ENCODE data around the gene GPR153.

GRCh38 chr1:6269720-6270400, 9.0 kb upstream of the GPR153 start:
- TF ChIP-seq EZH2 (IDR thresholded peaks at IDR 0.05) = no peak
- no peak for TF ChIP-seq CTCF (IDR thresholded peaks at IDR 0.05 in 2 of 3, conservative IDR thresholded peaks at IDR 0.05 in 1 of 3; ENCODE audit: borderline replicate concordance in 1 of 3, insufficient read depth in 1 of 3, low read depth in 2 of 3, low read length in 2 of 3)
- no peak for TF ChIP-seq SRF (IDR thresholded peaks at IDR 0.05; ENCODE audit: low read depth)
- no peak for TF ChIP-seq POLR2A (IDR thresholded peaks at IDR 0.05; ENCODE audit: borderline replicate concordance, extremely low read depth, insufficient read depth, insufficient read length)
- TF ChIP-seq RAD21 (IDR thresholded peaks at IDR 0.05; ENCODE audit: low read depth) = no peak
- no peak for TF ChIP-seq CBX3 (IDR thresholded peaks at IDR 0.05; ENCODE audit: low read depth)
- no peak for TF ChIP-seq MAX (IDR thresholded peaks at IDR 0.05)
